NCI-H1092 treated with DMSO at 0.1 percent for 48 hours (cell line): ENCODE measurements around the gene PTPN14.

ENCODE experiments used
- DNase-seq: peaks from one replicate; lab custom pipeline; 2025; lab: John Stamatoyannopoulos, UW

PTPN14 gene

DNA sequence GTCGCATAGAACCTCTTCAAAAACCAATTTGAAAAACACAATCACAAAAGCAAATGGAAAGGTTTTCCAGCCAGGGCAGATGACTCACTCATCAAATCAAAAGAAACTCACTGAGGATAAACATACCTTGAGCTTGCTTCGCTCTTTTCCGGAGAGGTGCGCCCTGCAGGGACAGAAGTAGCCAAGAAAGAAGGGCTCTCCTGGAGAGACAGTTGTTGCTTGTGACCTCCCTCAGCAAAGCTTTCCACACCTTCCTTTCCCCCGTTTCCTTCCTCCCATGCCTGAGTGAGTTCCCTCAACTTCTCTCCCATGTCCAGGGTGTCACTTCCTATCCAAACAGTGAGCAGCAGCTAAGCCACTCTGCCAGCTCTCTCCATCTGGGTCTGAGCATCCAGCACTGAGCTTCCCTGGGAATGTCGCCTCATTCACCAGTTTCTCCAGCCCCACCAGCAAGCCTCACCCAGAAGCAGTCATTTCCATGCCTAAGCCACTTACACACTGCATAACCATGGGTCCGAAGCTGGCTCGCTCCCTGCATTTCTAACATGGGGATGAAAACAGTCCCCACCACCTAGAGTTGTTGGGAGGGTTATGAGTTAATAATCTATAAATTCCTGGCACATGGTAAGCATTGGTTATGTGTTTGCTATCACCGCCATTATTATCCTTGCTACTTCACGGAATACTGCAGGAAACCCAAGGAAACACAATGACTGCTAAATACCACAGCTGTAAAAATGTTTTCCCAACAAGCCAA lies 75.0 kb downstream of the PTPN14 start:
- no peak for DNase-seq

DNA sequence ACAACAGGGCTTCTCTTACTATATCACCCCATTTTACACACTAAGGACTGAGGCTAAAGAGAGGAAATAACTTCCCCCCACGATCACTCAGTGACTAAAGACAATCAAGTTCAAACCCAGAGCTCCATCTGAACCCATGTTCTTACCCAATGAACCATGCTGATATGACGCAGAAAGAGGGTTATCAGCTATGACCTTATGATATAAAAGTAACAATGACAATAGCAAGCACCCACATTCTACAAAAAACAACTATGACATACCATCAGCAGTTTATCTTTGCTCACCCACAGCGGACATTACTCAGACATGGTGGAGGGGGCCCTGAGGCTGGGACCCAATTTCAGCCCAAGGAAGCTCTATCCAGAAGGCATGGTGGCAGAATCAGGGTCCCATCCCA lies 75.7 kb downstream of the PTPN14 start:
- DNase-seq: no peak

DNA sequence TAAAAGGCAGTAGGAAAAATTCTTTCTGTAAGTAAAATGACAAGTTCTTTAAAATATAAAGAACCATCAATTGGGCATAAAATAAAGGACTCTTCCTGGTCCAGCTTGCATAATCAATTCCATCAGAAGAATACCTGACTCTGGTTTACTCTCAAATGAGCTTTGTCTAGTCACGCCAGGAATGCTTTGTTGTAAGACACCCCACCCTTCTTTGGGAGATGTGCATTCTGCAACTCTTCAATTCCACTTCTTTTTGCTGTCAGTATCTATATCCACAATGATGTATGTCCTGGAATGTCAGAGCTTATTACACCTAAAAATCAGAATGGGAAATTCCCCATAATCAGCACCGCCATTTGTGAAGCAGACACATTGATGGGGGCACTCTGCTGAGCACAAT lies 76.1 kb downstream of the PTPN14 start:
- no peak for DNase-seq

DNA sequence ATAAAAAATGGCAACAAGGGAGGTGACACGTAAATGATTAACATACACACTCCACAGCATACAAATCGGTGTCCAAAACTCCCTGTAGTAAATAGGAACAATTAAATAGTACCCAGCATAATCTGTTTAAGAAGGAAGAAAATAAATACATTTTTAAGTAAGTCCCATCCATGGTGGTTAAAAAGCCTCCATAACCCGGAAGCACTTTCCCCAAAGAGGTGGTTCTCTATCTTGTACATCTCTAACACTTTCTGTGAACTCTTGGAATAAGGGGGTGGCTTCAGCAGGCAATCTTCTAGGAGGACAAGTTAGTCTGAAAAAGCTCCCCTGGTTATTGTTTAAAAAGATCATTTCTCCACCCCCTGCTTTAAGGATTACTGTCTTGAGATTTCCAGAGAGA lies 76.9 kb downstream of the PTPN14 start:
- DNase-seq: no peak

DNA sequence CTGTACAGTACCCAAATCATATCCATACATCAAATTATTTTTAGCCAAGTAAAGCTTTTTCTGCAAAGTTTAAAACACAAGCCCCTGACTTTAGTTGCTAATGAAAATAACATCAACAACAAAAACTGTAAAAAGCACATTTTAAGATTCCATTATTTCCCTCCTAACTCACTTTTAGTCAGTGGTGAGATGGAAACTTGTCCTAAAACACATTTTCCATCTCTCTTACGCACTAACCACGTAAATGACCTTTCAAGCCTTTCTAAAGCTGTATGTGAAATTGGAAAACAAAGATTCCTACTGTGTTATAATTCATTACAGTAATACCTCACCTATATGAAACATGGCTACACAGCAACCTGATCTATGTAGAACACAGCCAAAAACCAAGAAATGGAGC lies 77.5 kb downstream of the PTPN14 start:
- no peak for DNase-seq

DNA sequence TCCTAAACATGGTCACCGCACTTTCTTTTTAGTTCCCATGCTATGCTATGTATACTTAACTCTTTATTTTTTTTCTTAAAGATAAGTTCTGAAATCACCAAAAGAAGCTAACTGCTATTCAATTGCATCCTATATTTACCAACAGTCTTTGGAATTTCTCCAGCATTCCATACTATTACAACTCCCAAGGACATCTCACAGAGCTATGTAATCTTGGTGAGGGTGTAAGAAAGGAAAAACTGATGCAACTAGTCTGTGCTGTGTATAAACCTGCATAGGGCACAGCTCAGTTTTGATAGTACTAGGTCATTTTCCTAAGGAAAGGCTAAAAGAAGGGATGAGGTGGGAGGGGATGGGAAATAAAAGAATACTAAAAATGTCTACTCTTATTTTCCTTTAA lies 78.0 kb downstream of the PTPN14 start:
- DNase-seq: no peak

DNA sequence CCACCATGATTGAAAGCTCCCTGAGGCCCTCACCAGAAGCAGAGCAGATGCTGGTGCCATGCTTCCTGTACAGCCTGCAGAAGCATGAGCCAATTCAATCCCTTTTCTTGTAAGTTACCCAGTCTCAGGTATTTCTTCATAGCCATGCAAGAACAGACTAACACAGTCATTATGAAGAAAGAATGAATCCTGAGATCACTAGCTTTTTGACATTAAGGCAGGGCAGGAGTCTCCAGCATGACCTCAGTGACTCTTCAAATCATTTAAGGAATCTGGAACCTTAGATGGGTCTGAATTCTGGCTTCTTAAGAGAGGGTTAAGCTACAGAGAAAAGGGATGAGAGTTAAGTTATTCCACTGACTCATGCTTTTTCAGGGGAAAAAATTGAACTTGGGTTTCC lies 79.0 kb downstream of the PTPN14 start:
- no peak for DNase-seq

DNA sequence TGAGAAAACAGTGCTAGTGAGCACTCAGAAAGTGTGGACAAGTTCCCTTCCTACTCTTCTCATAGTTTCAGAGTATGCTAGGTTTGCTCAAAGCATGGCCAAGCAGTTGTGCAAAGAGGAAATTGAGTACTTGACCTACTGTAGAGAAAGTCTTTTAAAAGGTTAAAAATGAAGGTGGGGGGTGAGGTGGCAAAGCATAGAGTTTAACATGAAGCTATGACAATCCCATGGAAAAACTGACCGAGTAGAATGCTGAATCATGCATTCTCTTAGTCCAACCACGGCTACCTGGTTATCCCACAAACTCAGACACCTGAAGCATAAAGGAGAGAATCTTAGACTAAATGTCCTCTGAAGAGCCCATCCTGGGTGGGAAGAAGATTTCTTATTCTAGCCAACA lies 79.9 kb downstream of the PTPN14 start:
- no peak for DNase-seq

DNA sequence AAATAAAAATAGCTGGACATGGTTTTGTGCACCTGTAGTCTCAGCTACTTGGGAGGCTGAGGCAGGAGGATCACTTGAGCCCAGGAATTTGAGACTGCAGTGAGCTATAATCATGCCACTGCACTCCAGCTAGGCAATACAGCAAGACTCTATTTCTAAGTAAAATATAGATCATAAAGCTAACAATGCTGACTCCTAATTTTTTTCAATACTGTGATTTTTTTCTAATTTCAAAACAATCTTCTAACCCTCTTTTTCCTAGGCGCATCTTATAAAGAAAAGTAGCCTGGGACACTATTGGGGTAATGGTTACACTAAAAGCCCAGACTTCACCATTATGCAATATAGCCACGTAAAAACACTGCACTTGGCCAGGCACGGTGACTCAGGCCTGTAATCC lies 81.3 kb downstream of the PTPN14 start:
- no peak for DNase-seq

DNA sequence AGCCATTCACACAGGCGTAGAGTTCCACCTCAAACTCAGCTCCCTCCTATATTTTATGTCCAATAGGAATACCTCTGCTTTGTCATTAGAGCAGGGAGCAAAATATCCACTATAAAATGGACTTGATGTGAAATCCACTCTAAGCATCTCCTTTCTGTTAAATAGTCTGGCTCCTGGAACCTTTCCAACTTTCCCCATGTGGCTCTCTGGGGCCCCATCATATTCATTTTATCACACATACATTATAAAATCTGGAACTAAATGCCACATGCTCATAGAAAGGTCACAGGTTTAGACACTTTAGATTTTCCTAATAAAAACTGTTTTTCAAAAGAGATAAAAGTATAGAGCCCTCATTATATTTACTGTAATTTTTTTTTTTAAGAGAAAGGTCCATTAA lies 82.1 kb downstream of the PTPN14 start:
- no peak for DNase-seq

DNA sequence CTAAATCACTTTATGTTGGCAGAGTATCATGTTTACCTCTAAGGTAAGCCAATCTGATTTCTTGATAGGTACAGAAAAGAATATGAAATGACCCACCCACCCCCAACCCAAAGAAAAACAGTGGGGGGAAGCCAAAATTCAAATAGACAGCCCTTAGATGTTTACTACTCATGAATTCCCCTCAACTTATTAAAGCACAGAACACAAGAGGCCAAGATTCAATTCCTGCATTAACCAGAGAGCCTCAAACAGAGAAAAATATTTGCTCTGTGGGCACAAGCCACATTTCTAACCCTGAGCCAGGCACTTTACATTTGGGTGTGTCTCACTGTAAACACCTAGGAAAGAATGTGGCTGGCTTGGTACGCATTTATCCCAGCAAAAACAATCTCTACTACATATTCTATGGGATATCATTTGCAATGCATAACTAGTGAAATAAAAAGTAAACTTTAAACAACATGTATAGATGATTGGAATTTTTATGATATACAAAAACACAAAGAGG lies 84.3 kb downstream of the PTPN14 start:
- DNase-seq: no peak

DNA sequence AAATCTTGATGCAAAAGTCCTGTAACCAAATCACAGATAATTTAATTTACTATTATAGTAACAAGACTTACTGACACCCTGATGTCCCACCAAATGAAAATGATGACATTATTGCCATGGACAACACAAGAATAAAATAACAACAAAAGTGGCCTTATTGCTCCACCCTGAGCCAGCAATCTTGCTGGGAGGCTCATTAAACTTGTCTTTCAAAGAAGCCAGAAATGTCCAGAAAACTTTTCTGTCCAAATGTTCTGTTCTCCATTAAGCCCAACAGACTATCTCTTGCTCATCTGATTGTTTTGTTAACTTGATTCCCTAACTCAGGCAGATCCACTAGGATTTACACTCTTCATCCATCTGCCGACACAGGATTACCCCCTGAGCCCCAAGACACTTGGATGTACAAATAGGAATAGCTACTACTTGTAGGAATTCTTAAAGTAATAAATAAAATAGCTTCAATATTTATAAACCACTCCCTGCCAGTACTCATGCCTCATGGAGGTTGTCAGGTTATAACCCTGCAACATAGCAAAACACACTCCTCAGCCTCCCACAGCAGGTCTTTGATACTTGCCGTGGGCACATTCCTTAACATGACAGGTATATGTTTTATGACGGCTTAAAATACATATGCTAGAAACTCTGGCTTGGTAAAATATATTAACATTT lies 84.9 kb downstream of the PTPN14 start:
- no peak for DNase-seq

DNA sequence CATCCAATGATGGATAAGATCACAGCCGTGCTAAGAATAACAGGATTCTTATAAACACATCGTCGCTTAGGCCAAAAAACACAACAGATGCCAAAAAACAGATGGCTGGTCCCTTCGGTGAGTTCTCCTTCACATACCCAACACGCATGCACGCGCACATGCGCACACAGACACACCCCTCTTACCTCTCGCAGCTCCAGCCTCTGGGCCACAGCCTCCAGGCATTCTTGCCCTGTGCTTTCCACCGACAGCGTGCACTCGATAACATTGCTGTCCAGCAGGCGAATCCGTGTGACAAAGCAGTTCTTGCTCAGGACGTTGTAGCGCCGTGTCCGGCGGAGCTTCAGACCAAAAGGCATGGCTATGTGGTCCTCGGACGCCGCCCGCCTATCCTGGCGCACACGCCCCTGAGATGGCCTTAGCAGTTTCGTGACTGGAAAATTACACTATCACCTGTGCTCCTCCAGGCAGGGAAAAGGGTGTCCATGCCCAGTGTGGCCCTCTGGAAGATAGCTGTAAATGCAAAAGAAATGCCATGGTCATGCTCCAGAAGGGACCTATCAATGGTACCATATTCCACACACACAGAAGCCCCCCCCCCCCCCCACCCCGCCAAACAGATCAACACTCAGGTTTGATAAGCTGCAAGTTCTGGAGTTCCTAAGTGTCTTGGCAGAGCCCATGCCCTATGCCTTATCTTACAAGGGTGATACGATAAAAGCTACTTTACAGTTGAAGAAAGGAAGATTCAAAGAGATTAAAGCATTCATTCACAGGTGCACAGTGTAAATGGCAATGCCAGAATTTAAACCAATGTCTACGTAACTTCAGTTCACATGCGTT lies 86.7 kb downstream of the PTPN14 start:
- no peak for DNase-seq

DNA sequence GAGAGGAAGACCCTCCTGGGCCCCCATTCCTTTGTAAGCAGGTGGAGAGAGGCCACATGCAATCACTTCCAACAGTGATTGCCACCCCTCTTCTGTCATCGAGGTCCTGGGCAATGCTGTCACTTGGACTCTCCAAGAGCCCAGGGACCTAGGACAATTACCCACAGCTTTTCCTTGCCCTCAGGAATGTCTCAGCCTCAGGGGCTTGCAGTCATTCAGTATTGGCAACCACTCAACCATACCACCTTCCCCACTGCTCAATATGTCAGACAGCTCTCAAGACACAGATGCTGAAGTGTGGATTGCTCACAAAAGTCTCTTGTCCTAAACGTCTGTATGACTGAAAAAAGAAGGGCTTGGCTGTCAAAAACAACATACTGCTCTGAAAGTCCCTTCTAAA lies 87.8 kb downstream of the PTPN14 start:
- no peak for DNase-seq

DNA sequence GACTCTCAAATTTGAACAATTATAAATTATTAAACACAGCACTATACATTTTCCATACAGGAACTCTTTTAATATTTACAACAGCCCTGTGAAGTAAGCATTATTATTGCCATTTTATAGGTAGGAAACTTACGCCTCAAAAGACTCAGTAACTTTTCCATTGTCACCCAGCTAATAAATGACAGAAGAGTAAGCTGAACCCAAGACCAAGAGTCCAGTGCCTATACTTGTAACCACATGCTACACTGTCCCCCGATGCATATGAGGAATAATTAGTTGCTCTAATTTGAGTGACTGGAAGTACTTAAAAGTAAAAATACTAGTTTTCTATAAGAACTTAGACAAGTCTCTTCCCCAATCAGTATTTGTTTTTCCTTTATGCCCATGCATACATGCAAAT lies 88.5 kb downstream of the PTPN14 start:
- no peak for DNase-seq

DNA sequence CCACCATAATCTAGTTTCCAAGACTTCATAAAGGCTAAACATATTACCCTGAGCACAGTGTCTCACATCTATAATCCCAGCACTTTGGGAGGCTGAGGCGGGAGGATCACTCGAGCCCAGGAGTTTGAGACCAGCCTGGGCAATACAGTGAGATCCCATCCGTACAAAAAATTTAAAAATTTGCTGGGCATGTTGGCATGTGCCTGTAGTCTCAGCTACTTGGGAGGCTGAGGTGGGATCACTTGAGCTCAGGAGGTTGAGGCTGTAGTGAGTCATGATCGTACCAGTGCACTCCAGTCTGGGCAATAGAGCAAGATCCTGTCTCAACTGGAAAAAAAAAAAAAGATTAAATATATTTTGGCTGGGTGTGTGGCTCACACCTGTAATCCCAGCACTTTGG lies 90.1 kb downstream of the PTPN14 start:
- DNase-seq: no peak

DNA sequence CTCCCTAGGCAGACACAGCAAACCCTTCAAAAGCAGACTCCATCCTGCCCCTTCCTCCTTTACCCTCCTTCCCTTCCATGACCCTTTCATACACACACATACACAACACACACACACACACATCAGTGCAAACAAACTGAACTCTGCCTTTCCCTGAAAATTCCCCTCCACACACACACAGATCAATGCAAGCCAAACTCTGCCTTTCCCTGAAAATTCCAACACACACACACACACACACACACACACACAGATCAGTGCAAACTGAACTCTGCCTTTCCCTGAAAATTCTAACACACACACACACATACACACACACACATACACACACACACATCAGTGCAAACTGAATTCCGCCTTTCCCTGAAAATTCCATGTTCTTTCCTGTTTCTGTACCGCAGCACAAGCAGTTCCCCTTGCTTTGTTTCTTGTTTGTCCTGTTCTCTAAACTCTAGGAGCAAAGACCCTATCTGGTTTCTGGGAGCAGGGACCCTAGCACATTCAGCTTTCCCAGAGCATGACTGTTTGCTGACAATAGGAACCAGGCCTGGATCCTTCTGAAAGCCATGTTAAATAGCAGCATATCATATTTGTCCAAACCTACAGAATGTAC lies 91.0 kb downstream of the PTPN14 start:
- DNase-seq: no peak

DNA sequence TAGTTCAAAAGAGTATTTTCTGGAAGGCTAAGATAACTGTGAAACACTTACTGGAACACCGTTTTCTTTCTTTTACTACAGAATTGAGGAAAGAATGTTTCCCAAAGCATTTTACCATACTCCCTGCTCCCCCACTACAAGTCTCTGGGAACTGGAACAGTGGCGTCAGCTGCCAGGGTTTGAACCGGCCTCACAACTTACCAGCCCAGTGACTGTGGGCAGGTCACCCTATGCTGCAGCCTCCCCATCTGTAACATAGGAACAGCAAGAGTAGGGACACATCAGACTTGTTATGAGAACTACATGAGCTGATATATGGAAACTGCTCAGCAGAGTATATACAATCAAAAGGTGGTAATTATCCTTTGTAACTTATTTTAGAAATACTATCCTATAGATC lies 91.5 kb downstream of the PTPN14 start:
- no peak for DNase-seq

DNA sequence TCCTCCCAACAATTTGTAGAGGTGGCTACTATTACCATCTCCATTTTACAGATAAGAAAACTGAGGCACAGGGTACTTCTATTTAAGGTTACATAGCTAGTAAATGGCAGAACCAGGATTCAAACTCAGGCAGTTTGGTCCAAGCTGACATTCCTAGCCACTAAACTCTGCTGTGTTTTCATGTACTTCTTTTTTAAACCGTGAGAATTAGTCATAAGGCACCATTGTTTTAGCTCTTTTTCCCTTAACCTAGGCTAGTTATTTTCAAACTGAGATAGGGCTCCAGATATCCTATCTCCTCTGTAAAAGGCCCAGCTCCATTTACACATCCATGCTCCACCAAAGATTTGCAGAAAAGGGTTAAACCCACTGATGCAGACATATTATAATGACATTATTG lies 92.9 kb downstream of the PTPN14 start:
- no peak for DNase-seq

DNA sequence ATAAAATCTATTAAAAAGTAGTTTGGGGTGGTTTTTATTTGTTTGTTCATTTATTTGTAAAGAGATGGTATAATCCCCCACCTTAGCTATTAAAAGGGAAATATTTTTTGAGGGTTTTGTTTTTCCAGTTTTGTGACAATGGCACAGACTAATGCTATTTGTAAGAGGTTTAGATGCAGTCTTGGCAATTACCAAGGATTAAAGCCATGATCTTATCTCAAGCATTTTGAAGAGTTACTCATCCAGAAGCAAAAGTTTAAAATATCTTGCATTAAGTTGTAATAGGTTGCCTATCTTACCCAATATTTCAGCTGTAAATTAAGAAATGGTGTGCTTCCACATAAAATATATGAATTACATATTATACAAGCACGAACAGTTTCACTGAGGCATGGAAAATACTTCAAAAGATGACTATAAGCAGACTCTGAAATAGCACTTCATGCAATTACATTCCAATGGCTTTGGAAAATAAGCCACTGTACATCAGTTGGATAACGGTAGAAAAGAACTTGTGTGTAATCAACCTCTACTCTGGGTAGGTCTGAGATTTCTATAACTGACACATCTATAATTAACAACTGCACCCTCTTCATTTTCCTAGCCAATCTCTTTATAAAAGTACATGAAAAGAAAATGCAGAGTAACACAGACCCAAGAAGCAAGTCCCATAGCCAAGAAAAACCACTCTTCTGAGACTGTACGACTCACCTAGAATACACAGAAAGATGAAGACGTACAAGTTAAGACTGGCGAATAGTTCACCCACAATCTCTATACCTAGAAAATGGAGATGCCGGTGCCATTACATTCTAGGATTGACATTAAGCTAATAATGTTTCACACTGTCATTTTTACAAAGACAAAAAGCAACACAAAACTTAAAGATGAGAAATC lies 95.2 kb downstream of the PTPN14 start:
- no peak for DNase-seq

DNA sequence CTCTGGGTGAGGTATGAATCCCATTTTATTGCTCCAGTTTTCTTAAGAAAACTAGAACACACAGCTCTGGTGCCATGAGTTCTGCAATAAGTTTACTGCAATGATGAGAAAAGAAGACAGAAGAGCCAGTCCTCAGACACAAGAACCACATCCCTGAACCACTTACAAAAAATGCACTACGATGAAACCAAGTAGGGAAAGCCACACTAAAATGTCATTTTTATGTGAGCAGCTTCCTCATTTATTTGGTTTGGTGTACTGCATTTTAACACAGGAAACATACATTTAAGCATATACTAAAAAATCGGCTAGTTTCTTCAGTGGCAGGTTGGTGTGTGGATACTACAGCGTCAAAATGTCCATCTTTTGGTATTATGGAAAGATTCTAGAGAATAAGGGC lies 95.9 kb downstream of the PTPN14 start:
- DNase-seq: no peak
